ENCODE measurements around the gene SEZ6.

SEZ6 gene

DNA sequence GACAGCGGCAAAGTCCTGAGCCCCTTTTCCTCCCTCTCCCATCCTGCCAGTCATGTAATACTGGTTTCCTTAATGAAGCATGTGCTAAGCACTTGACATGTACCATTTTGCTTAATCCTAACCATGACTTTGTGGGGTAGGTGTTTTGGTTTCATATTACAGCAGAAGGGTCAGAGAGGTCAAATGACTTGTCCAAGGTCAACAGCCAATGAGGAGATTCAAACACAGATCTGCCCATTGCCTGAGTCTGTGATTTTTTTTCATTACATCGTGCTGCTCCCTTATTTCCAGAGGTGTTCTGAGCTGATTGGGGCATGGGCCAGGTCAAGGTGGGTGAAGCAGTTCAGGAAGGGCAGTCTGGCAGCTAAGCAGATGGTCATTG lies 36.9 kb downstream of the SEZ6 start:
- TF ChIP-seq ZNF324 (tag by site-specific recombination; IDR thresholded peaks at IDR 0.05) (no peak), ZNF221 (tag by site-specific recombination; IDR thresholded peaks at IDR 0.05; ENCODE audit: borderline replicate concordance) (no peak)
- H3K27ac ChIP-seq (ENCODE audit: extremely low read depth, low read depth, low read length): no peak overlapping the region
- ChIA-PET POLR2A (no interaction called here), CTCF (interaction anchor here (0.7 to 7.7 kb wide), 9 partner anchors 16 to 565 kb away, joined by 3 to 119 read pairs (median 8); no protein-coding TSS in a partner anchor)
- no peaks in the 10 kb centered on the region for H3K4me1 ChIP-seq (ENCODE audit: control insufficient read depth, insufficient read depth, low read length)
- H3K36me3 ChIP-seq (ENCODE audit: control insufficient read depth in 2 of 2, insufficient read depth in 1 of 2, low read length in 2 of 2): no peaks in the 10 kb centered on the region
- no peak overlapping the region for H3K4me3 ChIP-seq (ENCODE audit: low read depth, low read length)
- H3K9me3 ChIP-seq (ENCODE audit: control insufficient read depth, insufficient read depth, low read depth, low read length): no peaks in the 10 kb centered on the region

- ChIA-PET CTCF (interaction anchor here (0.8 to 7.7 kb wide), 9 partner anchors 15 to 251 kb away, joined by 3 to 119 read pairs (median 8); no protein-coding TSS in a partner anchor), POLR2A (no interaction called here)
- Histone ChIP-seq H3K27ac (ENCODE audit: extremely low read depth, low read depth, low read length) (no peak overlapping the region), H3K4me3 (ENCODE audit: low read depth, low read length) (no peak overlapping the region), H3K4me1 (ENCODE audit: control insufficient read depth, insufficient read depth, low read length) (no peaks in the 10 kb centered on the region), H3K36me3 (ENCODE audit: control insufficient read depth in 2 of 2, insufficient read depth in 1 of 2, low read length in 2 of 2) (no peaks in the 10 kb centered on the region), H3K9me3 (ENCODE audit: control insufficient read depth, insufficient read depth, low read depth, low read length) (no peaks in the 10 kb centered on the region)
- TF ChIP-seq GLIS1 (tag by site-specific recombination; IDR thresholded peaks at IDR 0.05) (peak; percentile 38; the same call in 1 of the 2 replicates), ZNF341 (tag by site-specific recombination; IDR thresholded peaks at IDR 0.05; ENCODE audit: low read depth) (peak; percentile 73), ZSCAN5A (tag by site-specific recombination; IDR thresholded peaks at IDR 0.05) (no peak), ZNF76 (tag by site-specific recombination; IDR thresholded peaks at IDR 0.05; ENCODE audit: borderline replicate concordance, low read depth) (no peak), ZNF121 (tag by site-specific recombination; IDR thresholded peaks at IDR 0.05) (no peak), HOXA7 (CRISPR knock-in tag; IDR thresholded peaks at IDR 0.05; ENCODE audit: borderline replicate concordance) (no peak), ZXDB (tag by site-specific recombination; IDR thresholded peaks at IDR 0.05) (no peak)
- TF ChIP-seq, protein P1, sequence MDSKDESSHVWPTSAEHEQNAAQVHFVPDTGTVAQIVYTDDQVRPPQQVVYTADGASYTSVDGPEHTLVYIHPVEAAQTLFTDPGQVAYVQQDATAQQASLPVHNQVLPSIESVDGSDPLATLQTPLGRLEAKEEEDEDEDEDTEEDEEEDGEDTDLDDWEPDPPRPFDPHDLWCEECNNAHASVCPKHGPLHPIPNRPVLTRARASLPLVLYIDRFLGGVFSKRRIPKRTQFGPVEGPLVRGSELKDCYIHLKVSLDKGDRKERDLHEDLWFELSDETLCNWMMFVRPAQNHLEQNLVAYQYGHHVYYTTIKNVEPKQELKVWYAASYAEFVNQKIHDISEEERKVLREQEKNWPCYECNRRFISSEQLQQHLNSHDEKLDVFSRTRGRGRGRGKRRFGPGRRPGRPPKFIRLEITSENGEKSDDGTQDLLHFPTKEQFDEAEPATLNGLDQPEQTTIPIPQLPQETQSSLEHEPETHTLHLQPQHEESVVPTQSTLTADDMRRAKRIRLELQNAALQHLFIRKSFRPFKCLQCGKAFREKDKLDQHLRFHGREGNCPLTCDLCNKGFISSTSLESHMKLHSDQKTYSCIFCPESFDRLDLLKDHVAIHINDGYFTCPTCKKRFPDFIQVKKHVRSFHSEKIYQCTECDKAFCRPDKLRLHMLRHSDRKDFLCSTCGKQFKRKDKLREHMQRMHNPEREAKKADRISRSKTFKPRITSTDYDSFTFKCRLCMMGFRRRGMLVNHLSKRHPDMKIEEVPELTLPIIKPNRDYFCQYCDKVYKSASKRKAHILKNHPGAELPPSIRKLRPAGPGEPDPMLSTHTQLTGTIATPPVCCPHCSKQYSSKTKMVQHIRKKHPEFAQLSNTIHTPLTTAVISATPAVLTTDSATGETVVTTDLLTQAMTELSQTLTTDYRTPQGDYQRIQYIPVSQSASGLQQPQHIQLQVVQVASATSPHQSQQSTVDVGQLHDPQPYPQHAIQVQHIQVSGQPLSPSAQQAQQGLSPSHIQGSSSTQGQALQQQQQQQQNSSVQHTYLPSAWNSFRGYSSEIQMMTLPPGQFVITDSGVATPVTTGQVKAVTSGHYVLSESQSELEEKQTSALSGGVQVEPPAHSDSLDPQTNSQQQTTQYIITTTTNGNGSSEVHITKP (tag by site-specific recombination; IDR thresholded peaks at IDR 0.05): peak; percentile 60
- TF ChIP-seq, protein P2, sequence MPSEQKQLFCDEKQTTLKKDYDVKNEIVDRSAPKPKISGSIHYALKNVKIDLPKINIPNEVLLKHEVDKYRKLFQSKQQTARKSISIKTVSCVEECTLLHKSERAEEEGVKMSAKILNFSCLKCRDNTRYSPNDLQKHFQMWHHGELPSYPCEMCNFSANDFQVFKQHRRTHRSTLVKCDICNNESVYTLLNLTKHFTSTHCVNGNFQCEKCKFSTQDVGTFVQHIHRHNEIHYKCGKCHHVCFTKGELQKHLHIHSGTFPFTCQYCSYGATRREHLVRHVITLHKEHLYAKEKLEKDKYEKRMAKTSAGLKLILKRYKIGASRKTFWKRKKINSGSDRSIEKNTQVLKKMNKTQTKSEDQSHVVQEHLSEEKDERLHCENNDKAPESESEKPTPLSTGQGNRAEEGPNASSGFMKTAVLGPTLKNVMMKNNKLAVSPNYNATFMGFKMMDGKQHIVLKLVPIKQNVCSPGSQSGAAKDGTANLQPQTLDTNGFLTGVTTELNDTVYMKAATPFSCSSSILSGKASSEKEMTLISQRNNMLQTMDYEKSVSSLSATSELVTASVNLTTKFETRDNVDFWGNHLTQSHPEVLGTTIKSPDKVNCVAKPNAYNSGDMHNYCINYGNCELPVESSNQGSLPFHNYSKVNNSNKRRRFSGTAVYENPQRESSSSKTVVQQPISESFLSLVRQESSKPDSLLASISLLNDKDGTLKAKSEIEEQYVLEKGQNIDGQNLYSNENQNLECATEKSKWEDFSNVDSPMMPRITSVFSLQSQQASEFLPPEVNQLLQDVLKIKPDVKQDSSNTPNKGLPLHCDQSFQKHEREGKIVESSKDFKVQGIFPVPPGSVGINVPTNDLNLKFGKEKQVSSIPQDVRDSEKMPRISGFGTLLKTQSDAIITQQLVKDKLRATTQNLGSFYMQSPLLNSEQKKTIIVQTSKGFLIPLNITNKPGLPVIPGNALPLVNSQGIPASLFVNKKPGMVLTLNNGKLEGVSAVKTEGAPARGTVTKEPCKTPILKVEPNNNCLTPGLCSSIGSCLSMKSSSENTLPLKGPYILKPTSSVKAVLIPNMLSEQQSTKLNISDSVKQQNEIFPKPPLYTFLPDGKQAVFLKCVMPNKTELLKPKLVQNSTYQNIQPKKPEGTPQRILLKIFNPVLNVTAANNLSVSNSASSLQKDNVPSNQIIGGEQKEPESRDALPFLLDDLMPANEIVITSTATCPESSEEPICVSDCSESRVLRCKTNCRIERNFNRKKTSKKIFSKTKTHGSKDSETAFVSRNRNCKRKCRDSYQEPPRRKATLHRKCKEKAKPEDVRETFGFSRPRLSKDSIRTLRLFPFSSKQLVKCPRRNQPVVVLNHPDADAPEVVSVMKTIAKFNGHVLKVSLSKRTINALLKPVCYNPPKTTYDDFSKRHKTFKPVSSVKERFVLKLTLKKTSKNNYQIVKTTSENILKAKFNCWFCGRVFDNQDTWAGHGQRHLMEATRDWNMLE (tag by site-specific recombination; conservative IDR thresholded peaks at IDR 0.05; ENCODE audit: low read depth): no peak
These were observed 37.5 kb downstream of the SEZ6 start for GRCh38 chr17:28968231-28968913.
